T-helper 1 cell treated with Interleukin-12 subunit alpha and Interleukin-12 subunit beta and Interleukin-4 antibody, amounts not matched to agents 30 μg/mL and 1 μg/mL, for 36 hours (primary cell): ENCODE measurements around the gene ZNF879.

Experiments used
- H3K27ac Mint-ChIP-seq: one replicate; pipeline ENCODE4 v1.8.0; 2021; ENCODE audit warnings: mild to moderate bottlenecking, mixed read lengths
- H3K27me3 Mint-ChIP-seq: one replicate; pipeline ENCODE4 v1.8.0; 2021; ENCODE audit warnings: low read depth, mixed read lengths
- H3K36me3 Mint-ChIP-seq: one replicate; pipeline ENCODE4 v1.8.0; 2021; ENCODE audit warnings: low read depth, mixed read lengths
- H3K4me1 Mint-ChIP-seq: one replicate; pipeline ENCODE4 v1.8.0; 2021; ENCODE audit warnings: low read depth, mixed read lengths
- H3K4me3 Mint-ChIP-seq: one replicate; pipeline ENCODE4 v1.8.0; 2021; ENCODE audit warnings: mild to moderate bottlenecking, moderate library complexity, mixed read lengths
- H3K9me3 Mint-ChIP-seq: one replicate; pipeline ENCODE4 v1.8.0; 2021; ENCODE audit warnings: mixed read lengths

ZNF879 gene

DNA sequence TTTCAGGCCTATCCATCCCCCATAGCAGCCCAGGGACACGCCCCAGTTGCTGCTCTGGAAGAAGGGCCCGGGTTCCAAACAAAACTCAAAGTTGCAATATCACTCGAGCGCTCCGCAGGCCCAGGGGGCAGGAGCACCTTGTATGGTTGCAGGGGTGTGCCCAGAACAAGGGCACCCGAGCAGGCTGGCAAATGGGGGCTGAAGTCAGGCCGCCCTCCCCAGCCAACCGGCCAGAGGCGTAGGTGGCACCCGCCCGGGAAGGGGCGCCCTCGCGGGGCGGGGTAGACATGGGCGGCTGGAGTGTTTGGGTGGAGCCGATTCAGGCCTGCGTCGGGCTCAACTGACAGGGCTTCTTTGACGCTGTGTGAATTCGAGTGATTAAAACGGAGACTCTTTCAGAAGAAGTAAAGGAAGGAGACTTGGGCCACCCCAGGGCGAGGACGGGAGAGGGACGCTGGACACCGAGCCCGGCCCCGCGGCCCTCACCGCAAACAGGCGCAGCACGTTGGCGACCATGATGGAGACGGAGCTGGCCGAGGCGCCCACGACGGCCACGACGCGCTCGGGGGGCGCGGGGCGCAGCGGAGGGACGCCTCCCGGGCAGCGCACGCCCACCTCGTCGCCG lies 29.5 kb upstream of the ZNF879 start:
- Mint-ChIP-seq H3K27me3 (peaks cover 14% of the 10 kb centered on the region), H3K4me1 (no peaks in the 10 kb centered on the region), H3K27ac (no peak overlapping the region), H3K9me3 (peaks cover 43% of the 10 kb centered on the region), H3K4me3 (no peak overlapping the region), H3K36me3 (no peaks in the 10 kb centered on the region)

- Mint-ChIP-seq H3K4me1 (no peaks in the 10 kb centered on the region), H3K36me3 (no peaks in the 10 kb centered on the region), H3K9me3 (peaks cover 37% of the 10 kb centered on the region), H3K27ac (no peak within 1 kb of the TSS), H3K27me3 (peaks cover 14% of the 10 kb centered on the region), H3K4me3 (no peak within 1 kb of the TSS)
Observed at GRCh38 chr5:178994580-178995340, 28.8 kb upstream of the ZNF879 start, which contains the start of gene GRM6. TSS of gene GRM6 (minus strand) at chr5:178995320. CDS start at chr5:178994944, 376 bp downstream.

DNA sequence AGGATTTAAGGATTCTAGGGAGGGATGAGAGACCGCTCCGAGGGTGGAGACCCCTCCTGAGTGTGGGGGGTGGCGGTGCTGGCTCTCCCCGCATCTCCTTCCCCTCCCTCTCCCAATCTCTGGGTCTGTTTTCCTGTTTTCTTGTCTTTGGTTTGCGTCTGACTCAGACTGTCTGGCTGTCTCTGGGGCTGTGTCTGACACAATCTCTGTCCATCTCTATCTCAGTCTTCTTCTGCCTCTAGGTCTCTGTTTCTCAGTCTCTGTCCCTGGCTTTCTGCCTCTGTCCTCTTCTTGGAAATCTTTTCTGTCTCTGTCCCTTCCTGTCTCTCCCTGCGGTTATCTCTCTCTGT lies 28.3 kb upstream of the ZNF879 start:
- Mint-ChIP-seq H3K4me3 (no peak overlapping the region), H3K9me3 (peaks cover 33% of the 10 kb centered on the region), H3K27me3 (peaks cover 14% of the 10 kb centered on the region), H3K4me1 (no peaks in the 10 kb centered on the region), H3K36me3 (no peaks in the 10 kb centered on the region), H3K27ac (no peak overlapping the region)

- Mint-ChIP-seq H3K9me3 (peaks cover 37% of the 10 kb centered on the region), H3K4me3 (no peak overlapping the region), H3K27me3 (peaks cover 14% of the 10 kb centered on the region), H3K4me1 (no peaks in the 10 kb centered on the region), H3K27ac (no peak overlapping the region), H3K36me3 (no peaks in the 10 kb centered on the region)
Observed at GRCh38 chr5:178996156-178996555, 27.4 kb upstream of the ZNF879 start.

DNA sequence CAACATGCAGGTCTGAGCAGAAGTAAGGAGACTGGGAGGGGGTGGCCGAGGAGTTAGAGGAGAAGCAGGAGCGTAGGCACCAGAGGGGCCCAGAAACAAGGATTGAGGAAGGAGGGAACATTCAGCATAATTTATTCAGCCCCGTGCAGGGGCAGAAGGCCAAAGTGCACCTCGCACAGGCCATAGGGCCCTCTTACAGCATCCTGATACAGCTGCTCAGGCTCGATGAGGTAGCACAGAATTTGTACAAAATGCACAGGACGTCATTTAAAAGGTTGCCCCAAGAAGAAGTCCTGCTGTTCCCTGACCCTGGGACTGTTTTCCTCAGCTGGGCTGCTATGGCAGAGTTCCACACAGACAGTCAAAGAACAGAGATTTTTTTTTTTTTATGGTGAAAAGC lies 26.4 kb upstream of the ZNF879 start:
- no peak overlapping the region for H3K27ac Mint-ChIP-seq
- peaks cover 40% of the 10 kb centered on the region for H3K9me3 Mint-ChIP-seq
- no peaks in the 10 kb centered on the region for H3K4me1 Mint-ChIP-seq
- peaks cover 14% of the 10 kb centered on the region for H3K27me3 Mint-ChIP-seq
- H3K4me3 Mint-ChIP-seq: no peak overlapping the region
- no peaks in the 10 kb centered on the region for H3K36me3 Mint-ChIP-seq

GRCh38 chr5:178998441-178998840 lies 25.2 kb upstream of the ZNF879 start:
- Mint-ChIP-seq H3K36me3 (no peaks in the 10 kb centered on the region), H3K9me3 (peaks cover 40% of the 10 kb centered on the region), H3K27me3 (peaks cover 13% of the 10 kb centered on the region), H3K27ac (no peak overlapping the region), H3K4me3 (no peak overlapping the region), H3K4me1 (no peaks in the 10 kb centered on the region)

- Mint-ChIP-seq H3K4me3 (no peak overlapping the region), H3K4me1 (no peaks in the 10 kb centered on the region), H3K9me3 (peaks cover 42% of the 10 kb centered on the region), H3K27ac (no peak overlapping the region), H3K36me3 (no peaks in the 10 kb centered on the region), H3K27me3 (no peaks in the 10 kb centered on the region)
Observed at GRCh38 chr5:179006564-179006963, 17.0 kb upstream of the ZNF879 start.

DNA sequence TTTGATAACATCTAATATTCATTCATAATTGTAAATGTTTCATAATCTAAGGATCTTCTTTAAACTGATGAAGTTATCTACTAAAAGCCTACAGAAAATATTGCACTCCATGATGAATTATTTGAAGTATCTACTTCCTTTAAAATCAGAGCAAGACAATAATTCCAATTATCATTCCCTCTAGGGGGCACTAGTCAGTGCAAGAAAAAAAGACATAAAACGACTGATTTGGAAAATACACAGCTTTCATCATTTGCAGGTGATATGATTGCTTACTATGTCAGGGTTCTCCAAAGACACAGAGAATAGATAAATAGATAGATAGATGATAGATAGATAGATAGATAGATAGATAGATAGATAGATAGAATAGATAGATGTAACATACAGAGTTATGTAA lies 14.9 kb upstream of the ZNF879 start:
- Mint-ChIP-seq H3K27ac (no peak overlapping the region), H3K4me3 (no peak overlapping the region), H3K27me3 (no peaks in the 10 kb centered on the region), H3K9me3 (peaks cover 36% of the 10 kb centered on the region), H3K36me3 (no peaks in the 10 kb centered on the region), H3K4me1 (no peaks in the 10 kb centered on the region)

DNA sequence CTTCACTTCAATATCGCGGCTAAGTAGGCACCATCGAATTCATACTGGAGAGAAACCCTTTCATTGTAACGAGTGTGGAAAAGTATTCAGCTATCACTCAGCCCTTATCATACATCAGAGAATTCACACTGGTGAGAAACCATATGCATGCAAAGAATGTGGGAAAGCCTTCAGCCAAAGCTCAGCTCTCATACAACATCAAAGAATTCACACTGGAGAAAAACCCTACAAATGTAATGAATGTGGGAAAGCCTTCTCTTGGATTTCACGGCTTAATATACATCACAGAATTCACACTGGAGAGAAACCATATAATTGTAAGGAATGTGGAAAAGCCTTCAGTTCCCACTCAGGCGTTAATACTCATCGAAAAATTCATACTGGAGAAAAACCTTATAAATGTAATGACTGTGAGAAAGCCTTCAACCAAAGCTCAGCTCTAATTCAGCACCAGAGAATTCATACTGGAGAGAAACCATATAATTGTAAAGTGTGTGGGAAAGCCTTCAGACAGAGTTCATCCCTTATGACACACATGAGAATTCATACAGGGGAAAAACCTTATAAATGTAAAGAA lies 9.5 kb downstream of the ZNF879 start:
- no peak overlapping the region for H3K4me3 Mint-ChIP-seq
- H3K36me3 Mint-ChIP-seq: peaks cover 57% of the 10 kb centered on the region
- no peaks in the 10 kb centered on the region for H3K27me3 Mint-ChIP-seq
- no peak overlapping the region for H3K27ac Mint-ChIP-seq
- no peaks in the 10 kb centered on the region for H3K4me1 Mint-ChIP-seq
- peaks cover 91% of the 10 kb centered on the region for H3K9me3 Mint-ChIP-seq

DNA sequence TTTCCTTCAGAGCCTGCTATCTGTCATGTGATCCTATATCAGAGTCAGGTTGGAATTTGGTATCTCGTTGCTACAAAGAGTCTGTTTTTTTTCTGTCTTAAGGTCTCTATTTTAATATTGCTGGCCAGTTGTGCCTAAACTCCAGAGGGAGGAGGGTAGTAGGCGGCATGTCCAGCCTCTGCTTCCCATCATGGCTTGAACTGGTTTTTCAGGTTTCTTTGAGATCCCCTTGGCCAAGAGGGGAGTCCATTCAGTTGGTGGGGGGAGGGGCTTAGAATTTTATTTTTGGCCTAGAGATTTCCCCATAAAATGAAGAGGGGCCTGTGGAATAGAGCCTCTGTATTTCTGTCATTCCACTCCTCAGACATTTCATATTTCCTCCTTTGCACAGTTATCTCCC lies 21.2 kb downstream of the ZNF879 start:
- Mint-ChIP-seq H3K36me3 (peaks cover 2% of the 10 kb centered on the region), H3K9me3 (peaks cover 61% of the 10 kb centered on the region), H3K4me3 (no peak overlapping the region), H3K27ac (no peak overlapping the region), H3K27me3 (no peaks in the 10 kb centered on the region), H3K4me1 (no peaks in the 10 kb centered on the region)

GRCh38 chr5:179051784-179052183 lies 28.2 kb downstream of the ZNF879 start:
- Mint-ChIP-seq H3K4me3 (no peak overlapping the region), H3K4me1 (no peaks in the 10 kb centered on the region)

GRCh38 chr5:179054036-179054785 lies 30.6 kb downstream of the ZNF879 start:
- H3K27me3 Mint-ChIP-seq: no peaks in the 10 kb centered on the region
- peaks cover 3% of the 10 kb centered on the region for H3K36me3 Mint-ChIP-seq
- H3K9me3 Mint-ChIP-seq: peaks cover 52% of the 10 kb centered on the region
- H3K4me1 Mint-ChIP-seq: no peaks in the 10 kb centered on the region
- no peak overlapping the region for H3K27ac Mint-ChIP-seq
- no peak overlapping the region for H3K4me3 Mint-ChIP-seq

More at GRCh38 chr5:179051784-179052183, 28.2 kb downstream of the ZNF879 start:
- Mint-ChIP-seq H3K36me3 (peaks cover 2% of the 10 kb centered on the region), H3K27ac (no peak overlapping the region), H3K9me3 (peaks cover 63% of the 10 kb centered on the region), H3K27me3 (no peaks in the 10 kb centered on the region)

- peaks cover 55% of the 10 kb centered on the region for H3K9me3 Mint-ChIP-seq
- H3K27me3 Mint-ChIP-seq: no peaks in the 10 kb centered on the region
- H3K27ac Mint-ChIP-seq: no peak overlapping the region
- H3K36me3 Mint-ChIP-seq: peaks cover 7% of the 10 kb centered on the region
- peaks cover 4% of the 10 kb centered on the region for H3K4me1 Mint-ChIP-seq
- no peak overlapping the region for H3K4me3 Mint-ChIP-seq
Observed at GRCh38 chr5:179054876-179055275, 31.3 kb downstream of the ZNF879 start.

- Mint-ChIP-seq H3K4me1 (peaks cover 4% of the 10 kb centered on the region), H3K4me3 (no peak overlapping the region), H3K36me3 (peaks cover 7% of the 10 kb centered on the region), H3K9me3 (peaks cover 50% of the 10 kb centered on the region), H3K27me3 (no peaks in the 10 kb centered on the region), H3K27ac (no peak overlapping the region)
Observed at GRCh38 chr5:179055436-179055835, 31.8 kb downstream of the ZNF879 start.
